Endothelial cell of hepatic sinusoid (primary cell): ENCODE data around the gene MTIF2.
"Not testable (repeated sequence)": the region's sequence is repeated elsewhere in the genome, so short reads cannot be mapped to it uniquely, and the experiment has no call there.

Experiments used
- in situ Hi-C: cut with HindIII; loops from 2 replicates; pipeline ENCODE4 v1.10.0; 2017; ENCODE audit warnings: low sequenced_read_pairs

Gene MTIF2

DNA sequence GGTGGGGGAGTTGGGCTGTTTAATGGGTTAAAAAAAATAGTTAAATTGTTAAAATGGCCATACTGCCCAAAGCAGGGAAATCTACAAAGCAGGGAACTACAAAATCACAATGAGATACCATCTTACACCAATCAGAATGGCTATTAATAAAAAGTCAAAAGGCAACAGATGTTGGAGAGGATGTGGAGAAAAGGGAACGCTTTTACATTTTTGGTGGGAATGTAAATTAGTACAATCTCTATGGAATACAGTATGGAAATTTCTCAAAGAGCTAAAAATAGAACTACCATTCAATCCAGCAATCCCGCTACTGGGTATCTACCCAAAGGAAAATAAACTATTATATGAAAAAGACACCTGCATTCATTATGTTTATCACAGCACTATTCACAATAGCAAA lies 64.1 kb downstream of the MTIF2 start:
- in situ Hi-C loops = no loop called here

DNA sequence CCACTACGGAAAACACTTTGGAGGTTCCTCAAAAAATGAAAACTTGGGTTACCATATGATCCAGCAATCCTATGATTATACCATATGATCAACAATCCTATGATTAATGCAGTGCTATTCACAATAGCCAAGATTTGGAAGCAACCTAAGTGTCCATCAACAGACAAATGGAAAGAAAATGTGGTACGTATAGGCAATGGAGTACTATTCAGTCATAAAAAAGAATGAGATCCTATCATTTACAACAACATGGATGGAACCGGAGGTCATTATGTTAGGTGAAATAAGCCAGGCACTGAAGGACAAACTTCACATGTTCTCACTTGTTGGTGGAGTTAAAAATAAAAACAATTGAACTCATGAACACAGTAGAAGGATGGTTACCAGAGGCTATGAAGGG lies 64.5 kb downstream of the MTIF2 start:
- in situ Hi-C loops = no loop called here

- in situ Hi-C loops = no loop called here
These were observed 68.6 kb downstream of the MTIF2 start for GRCh38 chr2:55200416-55200815.

- in situ Hi-C loops = no loop called here
These were observed 72.5 kb downstream of the MTIF2 start for GRCh38 chr2:55196526-55196925.

DNA sequence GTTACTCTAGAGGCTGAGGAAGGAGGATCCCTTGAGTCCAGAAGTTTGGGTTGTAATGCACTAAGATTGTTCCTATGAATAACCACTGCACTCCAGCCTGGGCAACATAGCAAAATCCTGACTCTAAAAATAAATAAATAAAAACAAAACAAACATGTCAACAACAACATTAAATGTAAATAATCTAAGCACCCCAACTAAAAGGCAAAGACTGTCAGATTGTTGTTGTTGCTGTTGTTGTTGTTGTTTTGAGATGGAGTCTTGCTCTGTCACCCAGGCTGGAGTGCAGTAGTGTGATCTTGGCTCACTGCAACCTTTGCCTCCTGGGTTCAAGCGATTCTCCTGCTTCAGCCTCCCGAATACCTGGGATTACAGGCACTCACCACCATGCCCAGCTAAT lies 77.1 kb downstream of the MTIF2 start:
- in situ Hi-C loops = not testable (repeated sequence)

DNA sequence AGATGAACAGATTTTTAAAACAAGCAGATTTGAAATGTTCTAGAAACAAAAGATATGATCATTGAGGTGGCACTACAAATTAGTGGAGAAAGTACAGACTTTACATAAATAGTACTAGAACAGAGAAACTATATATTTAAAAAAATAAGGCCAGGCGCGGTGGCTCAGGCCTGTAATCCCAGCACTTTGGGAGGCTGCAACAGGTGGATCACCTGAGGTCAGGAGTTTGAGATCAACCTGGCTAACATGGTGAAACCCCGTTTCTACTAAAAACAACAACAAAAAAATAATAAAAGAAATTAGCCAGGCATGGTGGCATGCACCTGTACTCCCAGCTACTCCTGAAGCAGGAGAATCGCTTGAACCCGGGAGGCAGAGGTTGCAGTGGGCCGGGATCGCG lies 82.2 kb downstream of the MTIF2 start:
- in situ Hi-C loops = not testable (repeated sequence)
